NCI-H146 treated with DMSO at 0.1 percent for 48 hours (cell line): ENCODE results near the gene KCNE4.
"Not testable (repeated sequence)": the region's sequence is repeated elsewhere in the genome, so short reads cannot be mapped to it uniquely, and the experiment has no call there.

Experiments used
- DNase-seq: peaks from one replicate; lab custom pipeline; 2025; ENCODE audit not compliant: unreplicated experiment; lab: John Stamatoyannopoulos, UW

The KCNE4 gene

GRCh38 chr2:223056701-223057418, 4.9 kb downstream of the KCNE4 start:
- no peak for DNase-seq

GRCh38 chr2:223057569-223057968, 5.6 kb downstream of the KCNE4 start:
- DNase-seq = peak; percentile 11

- DNase-seq = peak; percentile 9
Measured at GRCh38 chr2:223058952-223059716, 7.1 kb downstream of the KCNE4 start.

GRCh38 chr2:223060201-223060825, 8.3 kb downstream of the KCNE4 start:
- no peak for DNase-seq

- no peak for DNase-seq
Measured at GRCh38 chr2:223062396-223062795, 10.4 kb downstream of the KCNE4 start.

GRCh38 chr2:223065107-223065506, 13.1 kb downstream of the KCNE4 start:
- DNase-seq = no peak

- no peak for DNase-seq
Measured at GRCh38 chr2:223066721-223067120, 14.7 kb downstream of the KCNE4 start.

GRCh38 chr2:223068071-223068470, 16.1 kb downstream of the KCNE4 start:
- DNase-seq = no peak

GRCh38 chr2:223069465-223069864, 17.5 kb downstream of the KCNE4 start:
- no peak for DNase-seq

- no peak for DNase-seq
Measured at GRCh38 chr2:223069988-223070387, 18.0 kb downstream of the KCNE4 start.

- no peak for DNase-seq
Measured at GRCh38 chr2:223071139-223071538, 19.1 kb downstream of the KCNE4 start.

GRCh38 chr2:223072826-223073225, 20.8 kb downstream of the KCNE4 start:
- no peak for DNase-seq

GRCh38 chr2:223075301-223076270, 23.6 kb downstream of the KCNE4 start:
- no peak for DNase-seq

GRCh38 chr2:223076573-223076972, 24.6 kb downstream of the KCNE4 start:
- no peak for DNase-seq

- DNase-seq = no peak
Measured at GRCh38 chr2:223078482-223078881, 26.5 kb downstream of the KCNE4 start.

- no peak for DNase-seq
Measured at GRCh38 chr2:223079378-223079777, 27.4 kb downstream of the KCNE4 start.

GRCh38 chr2:223079925-223080324, 27.9 kb downstream of the KCNE4 start:
- no peak for DNase-seq

GRCh38 chr2:223080790-223081360, 28.9 kb downstream of the KCNE4 start:
- DNase-seq = not testable (repeated sequence)

GRCh38 chr2:223081789-223082188, 29.8 kb downstream of the KCNE4 start:
- DNase-seq = no peak

- DNase-seq = no peak
Measured at GRCh38 chr2:223082706-223083105, 30.7 kb downstream of the KCNE4 start.
